Ishikawa (cell line): Measurements from ENCODE around the gene ERP44.

Experiments used
- CEBPB ChIP-seq: IDR thresholded peaks from 2 replicates; pipeline ENCODE4 v1.6.1; 2012
- CREB1 ChIP-seq: IDR thresholded peaks from 2 replicates; pipeline ENCODE4 v1.6.1; 2012; ENCODE audit warnings: low read depth
- EGR1 ChIP-seq: IDR thresholded peaks from 2 replicates; pipeline ENCODE4 v1.6.1; 2012
- EP300 ChIP-seq: IDR thresholded peaks from 2 replicates; pipeline ENCODE4 v1.6.1; 2012; ENCODE audit warnings: borderline replicate concordance
- FOXM1 ChIP-seq: IDR thresholded peaks from 2 replicates; pipeline ENCODE4 v1.6.1; 2012; ENCODE audit warnings: low read depth, borderline replicate concordance
- MAX ChIP-seq: IDR thresholded peaks from 2 replicates; pipeline ENCODE4 v1.6.1; 2012
- NFIC ChIP-seq: IDR thresholded peaks from 2 replicates; pipeline ENCODE4 v1.6.1; 2012
- RAD21 ChIP-seq: IDR thresholded peaks from 2 replicates; pipeline ENCODE4 v1.6.1; 2012; ENCODE audit warnings: low read depth
- REST ChIP-seq: IDR thresholded peaks from 2 replicates; pipeline ENCODE4 v1.6.1; 2012; ENCODE audit warnings: low read depth, mild to moderate bottlenecking
- TAF1 ChIP-seq: IDR thresholded peaks from 2 replicates; pipeline ENCODE4 v1.6.1; 2012; ENCODE audit warnings: low read depth, mild to moderate bottlenecking
- TCF12 ChIP-seq: IDR thresholded peaks from 2 replicates; pipeline ENCODE4 v1.6.1; 2012; ENCODE audit warnings: low read depth
- TEAD4 ChIP-seq: IDR thresholded peaks from 2 replicates; pipeline ENCODE4 v1.6.1; 2012
- USF1 ChIP-seq: IDR thresholded peaks from 2 replicates; pipeline ENCODE4 v1.6.1; 2012
- YY1 ChIP-seq: IDR thresholded peaks from 2 replicates; pipeline ENCODE4 v1.6.1; 2012; ENCODE audit warnings: low read depth
- ZBTB7A ChIP-seq: IDR thresholded peaks from 2 replicates; pipeline ENCODE4 v1.6.1; 2012; ENCODE audit warnings: low read depth

The ERP44 gene

GRCh38 chr9:100090880-100091279 lies 7.9 kb downstream of the ERP44 start:
- no peak for TF ChIP-seq TAF1
- TF ChIP-seq CEBPB, result no peak
- no peak for TF ChIP-seq USF1
- no peak for TF ChIP-seq EP300
- TF ChIP-seq MAX, result no peak
- no peak for TF ChIP-seq YY1
- TF ChIP-seq RAD21, result no peak
- no peak for TF ChIP-seq NFIC
- TF ChIP-seq CREB1, result no peak
- no peak for TF ChIP-seq ZBTB7A
- no peak for TF ChIP-seq EGR1
- TF ChIP-seq TCF12, result no peak
- TF ChIP-seq FOXM1, result no peak

GRCh38 chr9:100088202-100088601 lies 10.6 kb downstream of the ERP44 start:
- no peak for TF ChIP-seq CEBPB
- TF ChIP-seq TAF1, result no peak
- no peak for TF ChIP-seq ZBTB7A
- no peak for TF ChIP-seq EGR1
- no peak for TF ChIP-seq EP300
- TF ChIP-seq MAX, result no peak
- no peak for TF ChIP-seq RAD21
- no peak for TF ChIP-seq YY1
- no peak for TF ChIP-seq TCF12
- TF ChIP-seq USF1, result no peak
- TF ChIP-seq TEAD4, result no peak

GRCh38 chr9:100087218-100087617 lies 11.6 kb downstream of the ERP44 start:
- TF ChIP-seq CREB1 (no peak), REST (no peak), TEAD4 (no peak), USF1 (no peak), FOXM1 (no peak), RAD21 (no peak), TAF1 (no peak), EGR1 (no peak), CEBPB (no peak), TCF12 (no peak), EP300 (no peak), ZBTB7A (no peak), NFIC (no peak), MAX (no peak), YY1 (no peak)

- TF ChIP-seq TAF1, result no peak
- TF ChIP-seq CEBPB, result no peak
- TF ChIP-seq USF1, result no peak
- no peak for TF ChIP-seq REST
- no peak for TF ChIP-seq EGR1
- no peak for TF ChIP-seq TEAD4
- TF ChIP-seq TCF12, result no peak
- TF ChIP-seq YY1, result no peak
- TF ChIP-seq NFIC, result no peak
- no peak for TF ChIP-seq MAX
- no peak for TF ChIP-seq FOXM1
- TF ChIP-seq ZBTB7A, result no peak
- TF ChIP-seq CREB1, result no peak
- TF ChIP-seq EP300, result no peak
- TF ChIP-seq RAD21, result no peak
Measured at GRCh38 chr9:100086097-100086635, 12.6 kb downstream of the ERP44 start.

- TF ChIP-seq MAX (no peak), ZBTB7A (no peak), TCF12 (no peak), YY1 (no peak), EP300 (no peak), FOXM1 (no peak), RAD21 (no peak), REST (no peak), TAF1 (no peak), NFIC (no peak), CEBPB (no peak), USF1 (no peak)
Measured at GRCh38 chr9:100084734-100085133, 14.1 kb downstream of the ERP44 start.
